ENCODE results near the gene KCNIP1. TPM values are rescaled to one million over a fixed set of nuclear protein-coding genes. Genes with fewer than 3 reads are reported as not detected.

Gene KCNIP1
- total and polyA plus RNA-seq, 2 of the 13 experiments (the other 11 are each of a cell fraction or from before 2014, with no cell fraction given): not detected

- Histone ChIP-seq H3K9me3 (ENCODE audit: low read length) (no peaks in the 10 kb centered on the region), H3K9ac (ENCODE audit: insufficient read depth, low read depth, low read length) (no peak overlapping the region), H3K4me3 (replicated peaks in 1 of 3; ENCODE audit: insufficient read depth in 1 of 3, low read depth in 2 of 3, low read length in 3 of 3) (no peak overlapping the region), H3K36me3 (replicated peaks in 1 of 2; ENCODE audit: control insufficient read depth in 1 of 2, insufficient read depth in 2 of 2, low read length in 2 of 2) (no peaks in the 10 kb centered on the region), H3K27me3 (ENCODE audit: control insufficient read depth in 1 of 2, insufficient read depth in 2 of 2, low read length in 2 of 2) (peaks cover 1 to 9% of the 10 kb centered on the region in 2 experiments; a peak in 1 of 5 replicates), H3K79me2 (ENCODE audit: insufficient read depth, low read length) (no peaks in the 10 kb centered on the region), H2AFZ (ENCODE audit: low read length) (no peak overlapping the region), H3K27ac (ENCODE audit: extremely low read length, insufficient read depth, low read length) (no peak overlapping the region), H3K4me2 (ENCODE audit: low read depth, low read length) (no peak overlapping the region), H3K4me1 (ENCODE audit: insufficient read depth, low read length) (no peaks in the 10 kb centered on the region), H4K20me1 (ENCODE audit: insufficient read depth, low read length) (no peaks in the 10 kb centered on the region)
- TF ChIP-seq TFDP2 (CRISPR knock-in tag; IDR thresholded peaks at IDR 0.05) (no peak), MTERF4 (CRISPR knock-in tag; IDR thresholded peaks at IDR 0.05) (no peak), ZBTB4 (CRISPR knock-in tag; IDR thresholded peaks at IDR 0.05; ENCODE audit: borderline replicate concordance) (no peak), NFKB2 (CRISPR knock-in tag; IDR thresholded peaks at IDR 0.05; ENCODE audit: borderline replicate concordance) (no peak), NCOR1 (IDR thresholded peaks at IDR 0.05; ENCODE audit: borderline replicate concordance, low read length) (no peak), SRF (IDR thresholded peaks at IDR 0.05; ENCODE audit: low read depth, low read length) (no peak), TFAP4 (IDR thresholded peaks at IDR 0.05; ENCODE audit: borderline replicate concordance, low read depth) (no peak), PAX8 (CRISPR knock-in tag; IDR thresholded peaks at IDR 0.05; ENCODE audit: borderline replicate concordance) (no peak), ZC3H13 (CRISPR knock-in tag; IDR thresholded peaks at IDR 0.05) (no peak), ZNF674 (CRISPR knock-in tag; IDR thresholded peaks at IDR 0.05; ENCODE audit: low read depth) (no peak), TIGD3 (CRISPR knock-in tag; IDR thresholded peaks at IDR 0.05; ENCODE audit: borderline replicate concordance) (no peak), ZNF180 (CRISPR knock-in tag; IDR thresholded peaks at IDR 0.05; ENCODE audit: borderline replicate concordance, low read depth) (no peak)
- in situ Hi-C loops (cut with HindIII; ENCODE audit: extremely low pct_ligation_motif_present, low pct_unique_long_range_greater_than_20kb): no loop called here
- POLR2A ChIA-PET: no interaction called here
- ATAC-seq: no peak
- WGBS (ENCODE audit: low lambda C conversion rate): 3% methylated on average over 6 of the region's 6 CpGs
- CTCF ChIA-PET (ENCODE audit: low intra/inter-chr PET ratio, low total read pairs): no interaction called here
- no TSS peak for BruUV-seq (replicated peaks)
- no peak for DNase-seq (ENCODE audit: low spot score)
- no peak for FAIRE-seq
- intact Hi-C loops (cut with micrococcal nuclease; ENCODE audit: unreplicated experiment): no loop called here
Observed at GRCh38 chr5:170489199-170489598, 14.6 kb upstream of the KCNIP1 start.

Measured in HepG2 (cell line).